HK-2 (cell line): Measurements from ENCODE around the gene PHETA1.

ENCODE experiments used
- DNase-seq: peaks from one replicate; pipeline ENCODE4 v3.0.0-alpha.2; 2018; ENCODE audit not compliant: unreplicated experiment

The PHETA1 gene

GRCh38 chr12:111322336-111323250, 46.3 kb downstream of the PHETA1 start:
- DNase-seq: no peak

DNA sequence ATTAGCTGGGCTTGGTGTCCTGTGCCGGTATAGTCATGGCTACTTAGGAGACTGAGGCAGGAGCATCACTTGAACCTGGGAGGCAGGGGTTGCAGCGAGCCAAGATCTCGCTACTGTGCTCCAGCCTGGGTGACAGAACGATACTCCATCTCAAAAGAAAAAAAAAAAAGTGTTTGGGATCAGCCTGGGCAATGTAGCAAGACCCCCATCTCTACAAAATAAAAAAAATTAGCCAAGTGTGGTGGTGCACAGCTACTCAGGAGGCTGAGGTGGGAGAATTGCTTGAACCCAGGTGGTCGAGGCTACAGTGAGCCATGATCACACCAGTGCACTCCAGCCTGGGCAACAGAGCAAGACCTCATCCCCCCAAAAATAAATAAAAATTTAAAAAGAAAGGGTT, 47.6 kb downstream of the PHETA1 start:
- DNase-seq: no peak

GRCh38 chr12:111320258-111321050, 48.4 kb downstream of the PHETA1 start:
- DNase-seq: no peak

DNA sequence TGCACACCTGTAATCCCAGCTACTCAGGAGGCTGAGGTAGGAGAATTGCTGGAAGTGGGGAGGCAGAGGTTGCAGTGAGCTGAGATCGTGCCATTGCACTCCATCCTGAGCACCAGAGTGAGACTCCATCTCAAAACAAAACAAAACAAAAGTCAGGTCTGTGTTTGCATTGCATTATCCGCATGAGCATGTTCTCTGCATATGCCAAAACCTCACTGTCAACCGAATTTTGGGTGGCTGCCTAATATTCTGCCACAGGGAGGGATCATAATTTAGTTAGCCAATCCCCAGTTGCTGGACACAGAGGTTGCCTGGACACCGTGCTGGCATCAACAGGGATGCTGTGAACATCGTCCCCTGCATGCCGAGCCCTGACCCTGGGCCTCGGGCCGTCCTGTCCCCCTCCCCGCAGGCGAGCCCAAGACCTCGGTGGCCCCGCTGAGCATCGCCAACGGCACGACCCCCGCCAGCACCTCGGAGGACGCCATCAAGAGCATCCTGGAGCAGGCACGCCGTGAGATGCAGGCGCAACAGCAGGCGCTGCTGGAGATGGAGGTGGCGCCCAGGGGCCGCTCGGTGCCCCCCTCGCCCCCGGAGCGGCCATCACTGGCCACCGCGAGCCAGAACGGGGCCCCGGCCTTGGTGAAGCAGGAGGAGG, 49.2 kb downstream of the PHETA1 start:
- no peak for DNase-seq

DNA sequence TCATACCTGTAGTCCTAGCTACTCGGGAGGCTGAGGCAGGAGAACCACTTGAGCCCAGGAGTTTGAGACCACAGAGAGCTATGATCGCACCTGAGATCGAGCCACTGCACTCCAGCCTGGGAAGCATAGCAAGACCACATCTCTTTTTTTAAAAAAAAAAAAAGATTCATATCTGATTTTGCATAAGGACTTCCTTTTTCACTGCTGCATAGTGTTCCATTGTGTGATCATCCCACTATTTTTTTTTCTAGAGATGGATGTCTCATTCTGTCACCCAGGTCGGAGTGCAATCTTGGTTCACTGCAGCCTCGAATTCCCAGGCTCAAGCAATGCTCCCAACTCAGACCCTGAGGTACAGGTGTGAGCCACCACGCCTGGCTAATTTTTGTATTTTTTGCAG, 50.4 kb downstream of the PHETA1 start:
- DNase-seq: no peak

DNA sequence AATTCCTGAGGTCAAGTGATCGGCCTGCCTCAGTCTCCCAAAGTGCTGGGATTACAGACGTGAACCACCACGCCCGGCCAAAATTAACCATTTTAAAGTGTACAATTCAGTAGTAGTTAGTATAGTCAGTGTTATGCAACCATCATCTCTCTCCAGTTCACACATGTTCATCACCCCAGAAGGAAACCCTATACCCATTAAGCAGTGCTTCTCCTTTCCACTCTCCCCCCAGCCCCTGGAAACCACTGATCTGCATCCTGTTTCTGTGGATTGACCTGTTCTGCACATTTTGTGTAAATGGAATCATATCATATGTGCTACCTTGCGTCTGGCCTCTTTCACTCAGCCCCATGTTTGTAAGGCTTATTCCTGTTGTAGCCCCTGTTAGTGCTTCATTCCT, 52.2 kb downstream of the PHETA1 start:
- DNase-seq: no peak

GRCh38 chr12:111314953-111315539, 53.8 kb downstream of the PHETA1 start:
- no peak for DNase-seq

- DNase-seq: peak; percentile 63
These were observed 55.0 kb downstream of the PHETA1 start for GRCh38 chr12:111313833-111314259.

GRCh38 chr12:111312708-111313107, 56.2 kb downstream of the PHETA1 start:
- DNase-seq: no peak

DNA sequence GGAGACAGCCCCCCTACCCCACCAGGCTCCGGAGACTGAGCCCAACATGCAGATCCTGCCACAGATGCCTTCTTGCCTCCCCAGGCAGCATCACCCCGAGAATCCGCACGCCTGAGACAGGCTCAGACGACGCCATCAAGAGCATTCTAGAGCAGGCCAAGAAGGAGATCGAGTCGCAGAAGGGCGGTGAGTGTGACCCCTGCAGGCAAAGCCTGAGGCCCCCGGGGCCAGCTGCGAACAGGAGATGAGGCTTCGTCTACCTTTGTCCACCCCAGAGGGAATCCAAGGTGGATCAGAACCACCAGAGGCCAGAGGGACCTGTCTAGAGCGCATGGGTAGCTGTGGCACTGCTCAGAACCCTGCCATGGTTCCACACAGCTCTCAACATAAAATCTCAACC, 56.9 kb downstream of the PHETA1 start:
- no peak for DNase-seq

DNA sequence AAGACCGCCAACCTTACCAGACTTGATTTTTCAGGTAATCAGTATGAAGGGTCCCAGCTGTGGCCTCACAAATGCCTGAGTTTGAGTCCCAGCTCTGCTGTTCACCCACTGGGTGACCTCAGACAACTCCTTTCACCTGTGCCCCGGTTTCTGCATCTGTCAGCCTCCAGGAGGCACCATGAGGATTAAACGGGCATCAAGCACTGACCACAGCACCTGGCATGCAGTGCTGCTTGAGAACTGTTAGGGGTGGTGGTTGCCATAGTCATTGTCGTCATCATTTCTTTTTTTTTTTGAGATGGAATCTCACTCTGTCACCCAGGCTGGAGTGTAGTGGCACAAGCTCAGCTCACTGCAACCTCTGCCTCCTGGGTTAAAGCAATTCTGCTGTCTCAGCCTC, 57.9 kb downstream of the PHETA1 start:
- DNase-seq: no peak
